NCI-H1417 treated with DMSO at 0.1 percent for 48 hours (cell line): Measurements from ENCODE around the gene ZNF454.

Experiments
- DNase-seq: peaks from one replicate; lab custom pipeline; 2025; lab: John Stamatoyannopoulos, UW

Gene ZNF454

GRCh38 chr5:178940569-178941360, at the start of gene ZNF454:
Gene ZNF454 (plus strand): TSS chr5:178941198. CDS start chr5:178942792, 1,594 bp downstream.
- no peak for DNase-seq

GRCh38 chr5:178895615-178896571, 45.1 kb upstream of the ZNF454 start, which contains the start of gene ZFP2:
Gene ZFP2 (plus strand): TSS chr5:178895913. CDS start chr5:178931314, 35,401 bp downstream.
- DNase-seq = no peak

- no peak for DNase-seq
These were observed 41.7 kb upstream of the ZNF454 start for GRCh38 chr5:178899289-178899688.

- DNase-seq = no peak
These were observed 38.1 kb upstream of the ZNF454 start for GRCh38 chr5:178902849-178903248.

GRCh38 chr5:178931846-178932760, 8.9 kb upstream of the ZNF454 start:
- no peak for DNase-seq

- DNase-seq = no peak
These were observed 363 bp downstream of the ZNF454 start for GRCh38 chr5:178941361-178941760.

GRCh38 chr5:178965465-178966055, 24.6 kb downstream of the ZNF454 start:
- DNase-seq = no peak

GRCh38 chr5:178981381-178981780, 40.4 kb downstream of the ZNF454 start:
- DNase-seq = no peak

GRCh38 chr5:178982941-178983340, 41.9 kb downstream of the ZNF454 start:
- no peak for DNase-seq

GRCh38 chr5:178983728-178984127, 42.7 kb downstream of the ZNF454 start:
- no peak for DNase-seq

GRCh38 chr5:178984145-178985072, 43.4 kb downstream of the ZNF454 start:
- no peak for DNase-seq

- no peak for DNase-seq
These were observed 45.4 kb downstream of the ZNF454 start for GRCh38 chr5:178986326-178986960.

- no peak for DNase-seq
These were observed 47.6 kb downstream of the ZNF454 start for GRCh38 chr5:178988436-178989220.

GRCh38 chr5:178989311-178989710, 48.3 kb downstream of the ZNF454 start:
- no peak for DNase-seq

GRCh38 chr5:178990491-178990890, 49.5 kb downstream of the ZNF454 start:
- no peak for DNase-seq

- DNase-seq = no peak
These were observed 50.5 kb downstream of the ZNF454 start for GRCh38 chr5:178991190-178992145.

GRCh38 chr5:178992291-178992895, 51.4 kb downstream of the ZNF454 start:
- DNase-seq = no peak
